CD14-positive monocyte (primary cell): Measurements from ENCODE around the gene ACP5. TPM values are rescaled to one million over a fixed set of nuclear protein-coding genes. Genes with fewer than 3 reads are reported as not detected.

Experiments used
- DNase-seq, 3 donors: peaks; one replicate each; pipeline ENCODE4 v3.0.0-alpha.2; 2011 to 2022
- H2AFZ ChIP-seq: 2 replicates; pipeline ENCODE4 v1.6.0; 2012; ENCODE audit warnings: mild to moderate bottlenecking, low read depth, low read length, inconsistent platforms; ENCODE audit not compliant: insufficient read depth, poor library complexity, severe bottlenecking
- H3K27ac ChIP-seq, 2 donors: 1 replicate in 1 of 2; 2 replicates in 1 of 2; pipeline ENCODE4 v1.5.1; 2012 to 2013; ENCODE audit warnings: low read length in 2 of 2, control low read depth in 1 of 2, inconsistent platforms in 1 of 2, low read depth in 1 of 2, mild to moderate bottlenecking in 1 of 2
- H3K27me3 ChIP-seq, 2 donors: one replicate each; pipeline versions ENCODE4 v1.6.0 to v1.6.1; 2011 to 2013; ENCODE audit warnings: low read length in 2 of 2; ENCODE audit not compliant: control insufficient read depth in 2 of 2, insufficient read depth in 2 of 2
- H3K36me3 ChIP-seq, 2 donors: replicated peaks in 1 of 2; 1 replicate in 1 of 2; 2 replicates in 1 of 2; pipeline versions ENCODE4 v1.5.1 to v1.6.1; 2012 to 2013; ENCODE audit warnings: low read length in 2 of 2, control low read depth in 1 of 2, inconsistent platforms in 1 of 2, mild to moderate bottlenecking in 1 of 2; ENCODE audit not compliant: insufficient read depth in 2 of 2, control insufficient read depth in 1 of 2
- H3K4me1 ChIP-seq, 2 donors: 1 replicate in 1 of 2; 2 replicates in 1 of 2; pipeline versions ENCODE4 v1.5.1 to v1.6.1; 2012 to 2013; ENCODE audit warnings: low read length in 2 of 2, control low read depth in 1 of 2, inconsistent platforms in 1 of 2, mild to moderate bottlenecking in 1 of 2, moderate library complexity in 1 of 2; ENCODE audit not compliant: insufficient read depth in 2 of 2, control insufficient read depth in 1 of 2
- H3K4me2 ChIP-seq: replicated peaks from 2 replicates; pipeline ENCODE3; 2012; ENCODE audit warnings: low read length, moderate library complexity, mild to moderate bottlenecking; ENCODE audit not compliant: poor library complexity, severe bottlenecking; ENCODE audit errors: extremely low read depth
- H3K4me3 ChIP-seq, 3 experiments: fragments of 200-600 bp in 1 of 3; sonication (generic) in 1 of 3; replicated peaks in 1 of 3; 1 replicate in 2 of 3; 2 replicates in 1 of 3; pipeline ENCODE4 v1.5.1; 2011 to 2013; ENCODE audit warnings: low read length in 3 of 3, mild to moderate bottlenecking in 3 of 3, control low read depth in 2 of 3, low read depth in 2 of 3, inconsistent platforms in 1 of 3, moderate library complexity in 1 of 3
- H3K79me2 ChIP-seq: 2 replicates; pipeline ENCODE4 v1.6.0; 2012; ENCODE audit warnings: mild to moderate bottlenecking, control low read depth, inconsistent platforms, low read length, moderate library complexity; ENCODE audit not compliant: insufficient read depth
- H3K9ac ChIP-seq: 2 replicates; pipeline ENCODE4 v1.6.0; 2017; ENCODE audit warnings: low read length, mild to moderate bottlenecking; ENCODE audit not compliant: insufficient read depth, poor library complexity, severe bottlenecking
- H3K9me3 ChIP-seq, 2 donors: replicated peaks in 1 of 2; 1 replicate in 1 of 2; 2 replicates in 1 of 2; pipeline versions ENCODE4 v1.5.1 to v1.6.1; 2012 to 2013; ENCODE audit warnings: low read length in 2 of 2, control low read depth in 1 of 2; ENCODE audit not compliant: control insufficient read depth in 1 of 2, insufficient read depth in 1 of 2
- H4K20me1 ChIP-seq: 2 replicates; pipeline ENCODE4 v1.6.0; 2012; ENCODE audit warnings: mild to moderate bottlenecking, low read length, control low read depth, moderate library complexity; ENCODE audit not compliant: insufficient read depth
- H3K27ac Mint-ChIP-seq, 7 donors: one replicate each; pipeline ENCODE4 v1.8.0; 2020; ENCODE audit warnings: mild to moderate bottlenecking in 7 of 7, mixed read lengths in 7 of 7, moderate library complexity in 6 of 7, inconsistent platforms in 2 of 7
- H3K27me3 Mint-ChIP-seq, 3 donors: one replicate each; pipeline ENCODE4 v1.8.0; 2021 to 2022; ENCODE audit warnings: low read depth in 3 of 3, mild to moderate bottlenecking in 3 of 3, mixed read lengths in 3 of 3, moderate library complexity in 3 of 3, inconsistent platforms in 1 of 3
- H3K36me3 Mint-ChIP-seq, 2 donors: one replicate each; pipeline ENCODE4 v1.8.0; 2020; ENCODE audit warnings: mixed read lengths in 2 of 2, inconsistent platforms in 1 of 2, mild to moderate bottlenecking in 1 of 2
- H3K4me1 Mint-ChIP-seq: one replicate; pipeline ENCODE4 v1.8.0; 2020; ENCODE audit warnings: mild to moderate bottlenecking, mixed read lengths
- H3K4me3 Mint-ChIP-seq, 2 donors: one replicate each; pipeline ENCODE4 v1.8.0; 2020; ENCODE audit warnings: mild to moderate bottlenecking in 2 of 2, mixed read lengths in 2 of 2, moderate library complexity in 1 of 2
- H3K9me3 Mint-ChIP-seq, 7 donors: one replicate each; pipeline ENCODE4 v1.8.0; 2020 to 2022; ENCODE audit warnings: mixed read lengths in 7 of 7, mild to moderate bottlenecking in 6 of 7, moderate library complexity in 6 of 7, inconsistent platforms in 2 of 7
- CTCF ChIP-seq: fragments of 200-600 bp; IDR thresholded peaks from one replicate; pipeline ENCODE4 v1.8.0; 2022; ENCODE audit warnings: antibody characterized with exemption, mild to moderate bottlenecking
- WGBS: methylation state at CpG from one replicate; pipeline ENCODE4 v1.1.5; 2013; ENCODE audit warnings: missing lambda C conversion rate; ENCODE audit not compliant: insufficient coverage; 5-methylcytosine and 5-hydroxymethylcytosine counted together
- intact Hi-C, 2 donors: fragments of 100-400 bp; cut with micrococcal nuclease; formaldehyde crosslinking; loops; one replicate each; pipeline versions ENCODE4 v1.15.0 to v1.15.1; 2023
- polyA plus RNA-seq, 3 donors: library from polyadenylated mRNA; depleted of rRNA in 1 of 3; unstranded in 2 of 3; stranded (reverse) in 1 of 3; fragments of 300-500 nt in 2 of 3; fragments of >200 nt in 1 of 3; fragmentation: Illumina TruSeq in 2 of 3; gene quantifications; 1 replicate in 2 of 3; 2 replicates in 1 of 3; pipeline ENCODE4 v1.2.3, GENCODE V29; 2012 to 2021

Gene ACP5
- polyA plus RNA-seq, 3 donors: 20.1 to 58.2 (median 31.2) TPM

- peaks cover 25% of the 10 kb centered on the region for H4K20me1 ChIP-seq
- H3K9ac ChIP-seq: no peak overlapping the region
- Mint-ChIP-seq H3K4me3 (peak overlapping the region; percentile 67 to 95), H3K9me3 (no peaks in the 10 kb centered on the region), H3K27ac (peak overlapping the region; percentile 43 to 88 (median 74)), H3K36me3 (peaks cover 11 to 15% of the 10 kb centered on the region in 2 donors), H3K27me3 (peaks cover 0 to 1% (median 0%) of the 10 kb centered on the region in 3 donors), H3K4me1 (peaks cover 64% of the 10 kb centered on the region)
- DNase-seq: peak; percentile 75 to 92 (median 83)
- no peaks in the 10 kb centered on the region for H3K27me3 ChIP-seq
- 21% methylated on average over 6 of the region's 9 CpGs for WGBS
- H3K4me3 ChIP-seq: peak overlapping the region in 1 of 3 experiments; percentile 86
- TF ChIP-seq CTCF: peak; percentile 92
- H3K36me3 ChIP-seq: peaks cover 1 to 3% of the 10 kb centered on the region in 2 donors
- H3K27ac ChIP-seq: no peak overlapping the region
- peak overlapping the region; percentile 74 for H3K4me2 ChIP-seq
- intact Hi-C loops: loop anchor here (1.0 to 10.0 kb wide), 4 partner anchors 28 to 1136 kb away; partner anchors contain the start of genes PDE4A (in 1 of the 2) and TSPAN16 (in 1 of the 2)
- no peaks in the 10 kb centered on the region for H3K9me3 ChIP-seq
- H3K4me1 ChIP-seq: peaks cover 33 to 57% of the 10 kb centered on the region in 2 donors
- no peak overlapping the region for H2AFZ ChIP-seq
- H3K79me2 ChIP-seq: peaks cover 24% of the 10 kb centered on the region
Observed at GRCh38 chr19:11560404-11561051, 16.9 kb downstream of the ACP5 start.

- WGBS: 0% methylated on average over 34 of the region's 57 CpGs
- peaks cover 24% of the 10 kb centered on the region for H3K79me2 ChIP-seq
Observed at GRCh38 chr19:11558881-11559828, 18.3 kb downstream of the ACP5 start, which contains the start of gene ELOF1. Gene ELOF1 (minus strand): TSS chr19:11559230. CDS start chr19:11554347, 4,883 bp downstream.

More at GRCh38 chr19:11558881-11559828, 18.3 kb downstream of the ACP5 start, which contains the start of gene ELOF1:
- H2AFZ ChIP-seq: peak within 1 kb of the TSS; percentile 83
- H3K27ac Mint-ChIP-seq: peak within 1 kb of the TSS; percentile 77 to 97 (median 94)
- intact Hi-C loops: loop anchor here in 1 of 2 donors (1.0 to 2.0 kb wide), 2 partner anchors 22 to 28 kb away; no protein-coding TSS in a partner anchor
- H3K9me3 Mint-ChIP-seq: no peaks in the 10 kb centered on the region
- H3K4me1 Mint-ChIP-seq: peaks cover 60% of the 10 kb centered on the region
- peaks cover 17 to 29% of the 10 kb centered on the region in 2 donors for H3K36me3 Mint-ChIP-seq
- peaks cover 0 to 1% (median 0%) of the 10 kb centered on the region in 3 donors for H3K27me3 Mint-ChIP-seq
- peak within 1 kb of the TSS; percentile 59 to 74 for H3K27ac ChIP-seq
- H3K27me3 ChIP-seq: no peaks in the 10 kb centered on the region
- H3K9me3 ChIP-seq: no peaks in the 10 kb centered on the region
- H3K4me3 ChIP-seq: peak within 1 kb of the TSS; percentile 63 to 97 (median 86)
- H4K20me1 ChIP-seq: peaks cover 33% of the 10 kb centered on the region
- peaks cover 33 to 52% of the 10 kb centered on the region in 2 donors for H3K4me1 ChIP-seq
- peak; percentile 98 to 99 (median 98) for DNase-seq
- H3K9ac ChIP-seq: peak within 1 kb of the TSS; percentile 66
- H3K36me3 ChIP-seq: peaks cover 8 to 17% of the 10 kb centered on the region in 2 donors
- H3K4me2 ChIP-seq: peak within 1 kb of the TSS; percentile 74
- peak within 1 kb of the TSS; percentile 95 to 96 for H3K4me3 Mint-ChIP-seq
- TF ChIP-seq CTCF: no peak
